ENCODE data around the gene GLYR1. TPM values are rescaled to one million over a fixed set of nuclear protein-coding genes. Genes with fewer than 3 reads are reported as not detected.

GLYR1 gene
- total and polyA plus RNA-seq, 9 of the 15 experiments (the other 6 are each of a cell fraction or from before 2014, with no cell fraction given), result 6.7 to 99.2 (median 60.2) TPM

GRCh38 chr16:4802659-4803287, 44.3 kb downstream of the GLYR1 start (continued):
- TF ChIP-seq, protein P1, sequence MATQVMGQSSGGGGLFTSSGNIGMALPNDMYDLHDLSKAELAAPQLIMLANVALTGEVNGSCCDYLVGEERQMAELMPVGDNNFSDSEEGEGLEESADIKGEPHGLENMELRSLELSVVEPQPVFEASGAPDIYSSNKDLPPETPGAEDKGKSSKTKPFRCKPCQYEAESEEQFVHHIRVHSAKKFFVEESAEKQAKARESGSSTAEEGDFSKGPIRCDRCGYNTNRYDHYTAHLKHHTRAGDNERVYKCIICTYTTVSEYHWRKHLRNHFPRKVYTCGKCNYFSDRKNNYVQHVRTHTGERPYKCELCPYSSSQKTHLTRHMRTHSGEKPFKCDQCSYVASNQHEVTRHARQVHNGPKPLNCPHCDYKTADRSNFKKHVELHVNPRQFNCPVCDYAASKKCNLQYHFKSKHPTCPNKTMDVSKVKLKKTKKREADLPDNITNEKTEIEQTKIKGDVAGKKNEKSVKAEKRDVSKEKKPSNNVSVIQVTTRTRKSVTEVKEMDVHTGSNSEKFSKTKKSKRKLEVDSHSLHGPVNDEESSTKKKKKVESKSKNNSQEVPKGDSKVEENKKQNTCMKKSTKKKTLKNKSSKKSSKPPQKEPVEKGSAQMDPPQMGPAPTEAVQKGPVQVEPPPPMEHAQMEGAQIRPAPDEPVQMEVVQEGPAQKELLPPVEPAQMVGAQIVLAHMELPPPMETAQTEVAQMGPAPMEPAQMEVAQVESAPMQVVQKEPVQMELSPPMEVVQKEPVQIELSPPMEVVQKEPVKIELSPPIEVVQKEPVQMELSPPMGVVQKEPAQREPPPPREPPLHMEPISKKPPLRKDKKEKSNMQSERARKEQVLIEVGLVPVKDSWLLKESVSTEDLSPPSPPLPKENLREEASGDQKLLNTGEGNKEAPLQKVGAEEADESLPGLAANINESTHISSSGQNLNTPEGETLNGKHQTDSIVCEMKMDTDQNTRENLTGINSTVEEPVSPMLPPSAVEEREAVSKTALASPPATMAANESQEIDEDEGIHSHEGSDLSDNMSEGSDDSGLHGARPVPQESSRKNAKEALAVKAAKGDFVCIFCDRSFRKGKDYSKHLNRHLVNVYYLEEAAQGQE (IDR thresholded peaks at IDR 0.05; ENCODE audit: borderline replicate concordance), result peak; percentile 74
- TF ChIP-seq, protein P1 (CRISPR knock-in tag; IDR thresholded peaks at IDR 0.05; ENCODE audit: low read depth), result peak; percentile 64; the same call in 1 of the 2 replicates
- TF ChIP-seq SMAD2 (IDR thresholded peaks at IDR 0.05; ENCODE audit: low read depth, low read length) (no peak), SRSF1 (IDR thresholded peaks at IDR 0.05; ENCODE audit: low read depth, low read length) (0 out of 2 replicates have a peak, but pooled peaks have one; percentile 15), ZBTB17 (CRISPR knock-in tag; IDR thresholded peaks at IDR 0.05) (no peak), TRIM28 (IDR thresholded peaks at IDR 0.05) (no peak), MXI1 (IDR thresholded peaks at IDR 0.05; ENCODE audit: low read depth, low read length) (no peak), ARID1B (IDR thresholded peaks at IDR 0.05) (no peak), BCL6 (CRISPR knock-in tag; IDR thresholded peaks at IDR 0.05) (no peak), POLR2AphosphoS2 (IDR thresholded peaks at IDR 0.05; ENCODE audit: low read length) (peak; percentile 78; the same call in 1 of the 2 replicates)
- TF ChIP-seq, protein P2, sequence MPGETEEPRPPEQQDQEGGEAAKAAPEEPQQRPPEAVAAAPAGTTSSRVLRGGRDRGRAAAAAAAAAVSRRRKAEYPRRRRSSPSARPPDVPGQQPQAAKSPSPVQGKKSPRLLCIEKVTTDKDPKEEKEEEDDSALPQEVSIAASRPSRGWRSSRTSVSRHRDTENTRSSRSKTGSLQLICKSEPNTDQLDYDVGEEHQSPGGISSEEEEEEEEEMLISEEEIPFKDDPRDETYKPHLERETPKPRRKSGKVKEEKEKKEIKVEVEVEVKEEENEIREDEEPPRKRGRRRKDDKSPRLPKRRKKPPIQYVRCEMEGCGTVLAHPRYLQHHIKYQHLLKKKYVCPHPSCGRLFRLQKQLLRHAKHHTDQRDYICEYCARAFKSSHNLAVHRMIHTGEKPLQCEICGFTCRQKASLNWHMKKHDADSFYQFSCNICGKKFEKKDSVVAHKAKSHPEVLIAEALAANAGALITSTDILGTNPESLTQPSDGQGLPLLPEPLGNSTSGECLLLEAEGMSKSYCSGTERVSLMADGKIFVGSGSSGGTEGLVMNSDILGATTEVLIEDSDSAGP (CRISPR knock-in tag; IDR thresholded peaks at IDR 0.05), result no peak
- TF ChIP-seq, protein P3, sequence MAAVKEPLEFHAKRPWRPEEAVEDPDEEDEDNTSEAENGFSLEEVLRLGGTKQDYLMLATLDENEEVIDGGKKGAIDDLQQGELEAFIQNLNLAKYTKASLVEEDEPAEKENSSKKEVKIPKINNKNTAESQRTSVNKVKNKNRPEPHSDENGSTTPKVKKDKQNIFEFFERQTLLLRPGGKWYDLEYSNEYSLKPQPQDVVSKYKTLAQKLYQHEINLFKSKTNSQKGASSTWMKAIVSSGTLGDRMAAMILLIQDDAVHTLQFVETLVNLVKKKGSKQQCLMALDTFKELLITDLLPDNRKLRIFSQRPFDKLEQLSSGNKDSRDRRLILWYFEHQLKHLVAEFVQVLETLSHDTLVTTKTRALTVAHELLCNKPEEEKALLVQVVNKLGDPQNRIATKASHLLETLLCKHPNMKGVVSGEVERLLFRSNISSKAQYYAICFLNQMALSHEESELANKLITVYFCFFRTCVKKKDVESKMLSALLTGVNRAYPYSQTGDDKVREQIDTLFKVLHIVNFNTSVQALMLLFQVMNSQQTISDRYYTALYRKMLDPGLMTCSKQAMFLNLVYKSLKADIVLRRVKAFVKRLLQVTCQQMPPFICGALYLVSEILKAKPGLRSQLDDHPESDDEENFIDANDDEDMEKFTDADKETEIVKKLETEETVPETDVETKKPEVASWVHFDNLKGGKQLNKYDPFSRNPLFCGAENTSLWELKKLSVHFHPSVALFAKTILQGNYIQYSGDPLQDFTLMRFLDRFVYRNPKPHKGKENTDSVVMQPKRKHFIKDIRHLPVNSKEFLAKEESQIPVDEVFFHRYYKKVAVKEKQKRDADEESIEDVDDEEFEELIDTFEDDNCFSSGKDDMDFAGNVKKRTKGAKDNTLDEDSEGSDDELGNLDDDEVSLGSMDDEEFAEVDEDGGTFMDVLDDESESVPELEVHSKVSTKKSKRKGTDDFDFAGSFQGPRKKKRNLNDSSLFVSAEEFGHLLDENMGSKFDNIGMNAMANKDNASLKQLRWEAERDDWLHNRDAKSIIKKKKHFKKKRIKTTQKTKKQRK (IDR thresholded peaks at IDR 0.05; ENCODE audit: borderline replicate concordance, low read depth, low read length), result 0 out of 2 replicates have a peak, but pooled peaks have one; percentile 46
- TF ChIP-seq, protein P4, sequence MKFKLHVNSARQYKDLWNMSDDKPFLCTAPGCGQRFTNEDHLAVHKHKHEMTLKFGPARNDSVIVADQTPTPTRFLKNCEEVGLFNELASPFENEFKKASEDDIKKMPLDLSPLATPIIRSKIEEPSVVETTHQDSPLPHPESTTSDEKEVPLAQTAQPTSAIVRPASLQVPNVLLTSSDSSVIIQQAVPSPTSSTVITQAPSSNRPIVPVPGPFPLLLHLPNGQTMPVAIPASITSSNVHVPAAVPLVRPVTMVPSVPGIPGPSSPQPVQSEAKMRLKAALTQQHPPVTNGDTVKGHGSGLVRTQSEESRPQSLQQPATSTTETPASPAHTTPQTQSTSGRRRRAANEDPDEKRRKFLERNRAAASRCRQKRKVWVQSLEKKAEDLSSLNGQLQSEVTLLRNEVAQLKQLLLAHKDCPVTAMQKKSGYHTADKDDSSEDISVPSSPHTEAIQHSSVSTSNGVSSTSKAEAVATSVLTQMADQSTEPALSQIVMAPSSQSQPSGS (CRISPR knock-in tag; IDR thresholded peaks at IDR 0.05), result no peak

Data from K562 (cell line).